GM19438 (cell line): ENCODE results near the gene PITX2.

Experiments used
- ATAC-seq: cut with Tn5 transposase; IDR thresholded peaks from one replicate; pipeline ENCODE4 v1.9.1; 2021; ENCODE audit warnings: low read depth; ENCODE audit not compliant: unreplicated experiment

Gene PITX2

DNA sequence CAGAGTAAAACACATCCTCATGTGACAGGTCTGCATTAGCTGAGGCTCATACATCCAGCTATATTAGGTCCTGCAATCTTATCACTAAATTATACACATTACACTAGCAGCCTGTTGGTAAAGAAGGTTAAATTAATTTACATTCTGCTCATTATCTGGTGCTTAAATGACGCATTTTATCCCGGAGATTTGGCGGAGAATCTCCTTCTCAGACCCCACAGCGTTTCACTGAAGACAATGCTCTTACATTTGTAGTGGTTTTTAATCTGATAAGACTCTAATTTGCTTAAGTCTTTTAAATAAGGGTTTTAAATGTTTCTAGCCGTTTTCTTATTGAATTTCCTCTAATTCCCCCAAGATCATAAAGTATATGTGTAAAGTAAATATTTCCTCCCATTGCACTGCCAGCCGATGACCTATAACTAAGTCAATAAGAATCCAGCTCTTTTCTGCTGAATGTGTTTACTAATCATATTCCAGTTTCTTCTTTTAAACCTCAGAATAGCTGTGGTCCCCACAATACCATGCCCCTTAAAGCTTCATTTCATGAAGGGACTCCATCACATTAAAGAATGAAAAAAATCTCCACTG is 2.1 kb upstream of the PITX2 start:
- no peak for ATAC-seq

DNA sequence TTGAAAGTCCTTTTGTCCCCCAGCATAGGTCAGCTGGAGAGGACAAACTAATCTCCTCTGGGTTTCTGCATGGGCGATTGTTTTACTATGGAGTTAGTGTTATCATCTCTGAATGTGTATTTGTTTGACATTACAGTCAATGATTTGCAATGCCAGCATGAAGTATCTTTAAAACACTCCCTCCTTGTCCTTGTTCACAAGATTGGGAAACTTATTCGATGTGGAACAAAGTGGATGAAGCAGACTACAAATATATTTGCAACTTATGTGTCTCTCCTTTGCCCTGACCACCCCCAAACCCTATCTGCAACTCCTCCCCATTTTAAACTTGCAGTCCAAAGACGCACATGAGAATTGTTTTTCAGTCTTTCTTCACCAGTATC is 1.5 kb upstream of the PITX2 start:
- no peak for ATAC-seq

DNA sequence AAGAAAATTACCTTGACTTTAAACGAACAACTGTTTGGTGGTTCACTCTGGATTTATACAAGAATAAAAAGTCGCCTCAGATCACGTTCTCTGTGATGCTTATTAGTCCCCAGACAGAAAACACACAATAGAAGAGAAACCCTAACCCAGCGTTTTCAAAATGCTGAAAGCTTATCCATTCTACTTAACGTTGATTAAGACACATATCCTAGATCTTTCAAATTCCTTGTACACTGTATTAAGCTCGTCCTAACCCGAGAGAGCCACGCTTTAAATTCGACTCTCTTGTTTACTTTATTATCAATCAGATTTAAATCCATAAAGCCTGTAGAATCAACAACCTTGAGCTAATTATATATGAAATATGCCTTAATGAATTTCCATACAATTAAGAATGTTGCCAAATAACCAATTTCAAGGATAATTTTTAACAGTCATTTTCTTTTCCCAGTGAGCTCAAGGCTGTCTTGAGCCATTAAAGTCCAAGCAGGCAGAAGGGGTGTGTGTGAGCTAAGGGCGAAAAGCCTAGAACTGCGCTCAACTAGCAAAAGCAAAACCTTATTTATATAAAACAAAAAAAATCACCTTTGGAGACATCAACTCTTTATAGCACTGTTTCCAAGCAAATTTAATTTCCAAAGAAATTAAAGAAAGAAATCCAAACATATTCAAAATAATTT is 981 bp upstream of the PITX2 start:
- no peak for ATAC-seq

DNA sequence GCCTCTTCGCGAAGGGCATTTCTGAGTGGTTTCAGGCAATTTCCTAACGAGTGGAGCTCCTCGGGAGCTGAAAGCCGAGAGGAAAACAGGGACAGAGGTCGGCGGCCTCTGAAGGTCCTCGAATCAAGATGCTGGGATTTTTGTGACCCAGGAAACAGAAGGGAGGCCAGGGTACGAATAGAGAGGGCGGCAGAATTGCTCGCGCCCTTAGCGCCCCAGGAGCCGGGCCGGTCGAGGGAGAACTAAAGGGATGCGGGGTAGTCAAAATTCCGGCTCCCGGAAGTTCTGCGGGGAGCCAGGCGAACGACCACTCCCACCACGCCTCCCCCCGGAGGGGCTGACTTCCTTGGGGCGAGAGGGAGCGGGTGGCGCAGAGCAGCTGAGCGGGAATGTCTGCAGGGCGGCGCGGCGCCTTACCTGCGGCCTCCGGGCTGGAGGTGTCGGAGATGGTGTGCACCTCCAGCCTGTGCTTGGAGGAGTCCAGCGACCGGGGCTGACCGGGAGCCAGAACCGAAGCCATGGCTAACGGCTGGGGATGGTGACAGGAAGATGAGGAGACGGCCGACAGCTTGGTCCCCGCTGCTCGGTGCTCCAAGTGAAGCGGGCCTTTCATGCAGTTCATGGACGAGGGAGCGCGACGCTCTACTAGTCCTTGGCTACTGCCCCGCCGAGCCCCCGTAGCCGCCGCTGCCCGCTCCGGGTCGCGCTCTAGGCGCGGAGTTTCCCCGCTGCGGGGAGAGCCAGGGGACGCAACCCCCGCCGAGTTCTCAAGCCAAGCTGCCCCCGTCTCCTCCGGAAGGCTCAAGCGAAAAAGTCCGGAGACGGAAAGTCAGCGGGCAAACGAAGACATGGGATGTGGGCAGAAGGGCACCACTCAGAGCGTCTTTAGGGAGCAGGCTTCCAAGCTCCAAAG is 782 bp downstream of the PITX2 start:
- no peak for ATAC-seq

GRCh38 chr4:110621328-110621812 is 1.5 kb downstream of the PITX2 start:
- ATAC-seq, result peak; percentile 17

GRCh38 chr4:110620691-110621327 is 2.1 kb downstream of the PITX2 start:
- ATAC-seq, result peak; percentile 40

DNA sequence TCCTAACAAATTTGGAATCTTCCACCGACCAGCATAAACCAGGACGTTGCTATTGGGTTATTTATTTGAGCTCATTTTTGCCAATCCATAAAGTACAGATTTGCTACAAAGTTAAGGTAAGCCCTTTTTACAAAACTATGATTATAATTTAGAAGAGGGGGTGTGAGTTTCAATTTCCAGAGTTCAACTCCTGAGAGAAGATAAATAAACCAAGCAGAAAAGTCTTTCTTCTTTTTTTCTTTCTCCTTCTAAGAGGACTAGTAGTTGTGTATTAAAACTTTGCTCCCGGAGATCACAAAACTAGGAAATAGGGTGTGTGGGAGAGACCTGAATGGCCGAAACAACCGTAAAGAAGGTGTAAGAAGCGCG is 2.6 kb downstream of the PITX2 start:
- ATAC-seq, result no peak

- ATAC-seq, result no peak
Observed at GRCh38 chr4:110619463-110620247, 3.2 kb downstream of the PITX2 start.

GRCh38 chr4:110618581-110619462 is 4.1 kb downstream of the PITX2 start:
- ATAC-seq, result no peak

DNA sequence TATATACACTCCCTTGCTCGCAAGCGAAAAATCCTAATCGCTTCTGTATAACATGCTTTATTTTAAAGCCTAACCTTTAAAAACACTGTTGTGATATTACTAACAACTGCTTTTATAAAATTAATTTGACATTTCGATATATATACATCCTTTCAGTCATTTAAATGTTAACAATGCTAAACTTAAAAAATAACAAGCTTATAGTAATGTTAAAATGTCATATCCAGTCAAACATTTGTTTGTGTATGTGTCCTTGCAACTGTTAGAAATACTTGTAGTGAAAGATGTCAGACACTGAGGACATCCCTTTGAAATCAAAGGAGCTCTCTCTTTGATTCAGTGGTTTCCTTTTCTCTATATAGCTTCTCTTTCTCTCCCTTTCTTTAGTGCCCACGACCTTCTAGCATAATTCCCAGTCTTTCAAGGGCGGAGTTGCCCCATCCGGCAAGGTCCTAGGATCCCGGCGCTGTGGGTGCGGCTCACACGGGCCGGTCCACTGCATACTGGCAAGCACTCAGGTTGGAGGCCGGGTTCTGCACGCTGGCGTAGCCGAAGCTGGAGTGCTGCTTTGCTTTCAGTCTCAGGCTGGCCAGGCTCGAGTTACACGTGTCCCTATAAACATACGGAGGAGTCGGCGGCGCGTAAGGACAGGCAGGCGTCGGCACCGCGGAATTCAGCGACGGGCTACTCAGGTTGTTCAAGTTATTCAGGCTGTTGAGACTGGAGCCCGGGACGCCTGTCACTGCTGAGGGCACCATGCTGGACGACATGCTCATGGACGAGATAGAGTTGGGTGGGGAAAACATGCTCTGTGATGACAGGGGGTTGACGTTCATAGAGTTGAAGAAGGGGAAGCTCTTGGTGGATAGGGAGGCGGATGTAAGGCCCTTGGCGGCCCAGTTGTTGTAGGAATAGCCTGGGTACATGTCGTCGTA is 5.0 kb downstream of the PITX2 start:
- ATAC-seq, result no peak

DNA sequence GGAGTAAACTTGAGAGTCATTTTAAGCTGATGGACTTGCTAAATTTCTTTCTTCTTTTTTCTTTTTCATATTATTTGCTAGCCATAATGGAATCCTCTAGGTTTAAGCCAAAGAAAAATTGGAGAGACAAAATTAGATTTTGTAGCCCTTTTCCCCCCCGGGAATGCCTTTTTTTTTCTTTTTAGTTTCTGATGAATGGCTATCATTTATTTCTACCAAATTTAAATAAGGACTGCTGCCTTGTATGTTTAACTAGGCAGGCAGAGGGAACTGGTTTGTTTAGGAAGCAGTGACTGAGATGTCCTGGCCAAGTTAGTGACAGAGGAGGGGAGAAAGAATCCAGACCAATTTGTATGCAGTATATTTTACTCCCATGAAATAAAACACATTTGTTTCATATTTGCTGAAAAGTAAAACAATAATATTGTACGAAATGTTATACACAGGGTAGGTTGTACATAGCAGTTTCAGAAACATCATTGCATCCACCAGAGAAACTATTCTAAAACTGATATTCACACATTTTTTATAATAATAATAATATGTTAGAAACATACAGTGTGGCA is 5.7 kb downstream of the PITX2 start:
- no peak for ATAC-seq

GRCh38 chr4:110616238-110617074 is 6.4 kb downstream of the PITX2 start:
- ATAC-seq, result no peak

DNA sequence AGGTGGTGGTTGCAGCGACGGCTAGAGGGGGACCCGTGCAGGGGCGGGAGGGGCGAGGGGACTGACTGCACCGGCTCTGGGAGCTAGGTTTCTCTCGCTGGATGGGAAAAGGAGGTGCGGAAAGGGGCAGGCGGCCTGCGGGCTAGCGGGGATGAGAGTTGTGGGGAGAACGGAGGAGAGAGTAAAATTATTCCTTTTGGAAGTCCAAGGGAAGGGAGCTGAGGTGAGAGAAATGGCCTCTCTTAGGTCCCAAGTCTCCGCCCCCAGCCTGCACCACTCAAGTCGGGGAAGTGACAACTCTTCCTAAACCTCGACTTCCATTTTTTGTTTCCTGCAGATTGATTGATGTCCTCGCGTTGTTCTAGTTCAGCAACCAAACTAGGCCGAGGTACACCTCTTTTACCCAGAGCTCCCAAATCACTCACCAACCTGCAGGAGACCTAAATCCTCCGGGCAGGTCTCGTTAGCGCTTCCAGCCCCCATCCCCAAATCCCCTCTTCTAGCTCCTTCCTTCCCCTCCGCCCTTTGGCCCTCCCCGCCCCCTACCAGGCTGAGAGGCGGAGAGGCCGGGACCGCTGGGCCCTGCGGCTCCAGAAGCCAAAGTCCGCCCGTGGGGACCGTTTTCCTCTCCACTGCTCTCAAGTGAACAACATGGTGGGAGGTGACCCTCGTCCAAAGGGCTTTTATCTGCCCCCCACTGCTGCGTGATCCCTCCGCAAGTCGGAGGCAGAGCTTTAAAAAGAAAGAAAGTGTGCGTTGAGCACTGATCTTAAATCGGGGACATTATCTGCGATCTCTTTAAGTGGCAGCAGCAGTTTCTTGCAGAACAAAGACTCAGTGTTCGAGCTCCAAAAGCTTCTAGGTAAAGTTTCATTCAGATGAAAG is 7.3 kb downstream of the PITX2 start:
- no peak for ATAC-seq

DNA sequence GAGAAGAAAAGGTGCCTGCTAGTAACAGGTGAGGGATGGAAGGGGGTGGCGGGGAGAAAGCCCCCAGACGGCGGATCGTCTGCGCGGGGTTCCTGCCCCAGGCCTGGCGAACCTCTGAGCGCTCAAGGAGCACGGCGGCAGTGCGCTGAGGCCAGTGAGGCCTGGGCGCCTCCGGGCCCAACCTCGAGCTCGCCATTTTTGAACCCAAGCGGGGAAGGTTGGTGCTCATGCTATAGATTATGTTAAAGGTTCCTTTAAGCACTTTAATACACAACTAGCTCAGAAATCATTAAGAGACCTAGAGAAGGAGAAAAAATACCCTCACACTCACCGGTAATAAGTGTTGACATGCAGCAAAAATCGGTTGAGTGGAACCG is 7.9 kb downstream of the PITX2 start:
- ATAC-seq, result no peak

GRCh38 chr4:110614173-110614963 is 8.5 kb downstream of the PITX2 start:
- ATAC-seq, result no peak
